GM18861 (cell line): ENCODE measurements around the gene SNX13.
"Not testable (repeated sequence)": the region's sequence is repeated elsewhere in the genome, so short reads cannot be mapped to it uniquely, and the experiment has no call there.

ENCODE experiments used
- ATAC-seq: cut with Tn5 transposase; IDR thresholded peaks from one replicate; pipeline ENCODE4 v1.9.1; 2021; ENCODE audit not compliant: unreplicated experiment

The SNX13 gene

GRCh38 chr7:17915796-17916195, 24.5 kb downstream of the SNX13 start:
- no peak for ATAC-seq

GRCh38 chr7:17915168-17915567, 25.1 kb downstream of the SNX13 start:
- no peak for ATAC-seq

- ATAC-seq: no peak
Measured at GRCh38 chr7:17913250-17913649, 27.0 kb downstream of the SNX13 start.

GRCh38 chr7:17912536-17913235, 27.6 kb downstream of the SNX13 start:
- no peak for ATAC-seq

- ATAC-seq: no peak
Measured at GRCh38 chr7:17912050-17912449, 28.2 kb downstream of the SNX13 start.

- no peak for ATAC-seq
Measured at GRCh38 chr7:17910377-17910776, 29.9 kb downstream of the SNX13 start.

- ATAC-seq: not testable (repeated sequence)
Measured at GRCh38 chr7:17909310-17909709, 31.0 kb downstream of the SNX13 start.

GRCh38 chr7:17907014-17907413, 33.3 kb downstream of the SNX13 start:
- ATAC-seq: no peak

GRCh38 chr7:17903337-17903736, 37.0 kb downstream of the SNX13 start:
- no peak for ATAC-seq

GRCh38 chr7:17902599-17902998, 37.7 kb downstream of the SNX13 start:
- ATAC-seq: no peak

GRCh38 chr7:17900464-17900863, 39.8 kb downstream of the SNX13 start:
- no peak for ATAC-seq

GRCh38 chr7:17898111-17898510, 42.2 kb downstream of the SNX13 start:
- no peak for ATAC-seq

- ATAC-seq: no peak
Measured at GRCh38 chr7:17887286-17887685, 53.0 kb downstream of the SNX13 start.

- no peak for ATAC-seq
Measured at GRCh38 chr7:17882685-17883084, 57.6 kb downstream of the SNX13 start.

GRCh38 chr7:17879075-17879661, 61.1 kb downstream of the SNX13 start:
- no peak for ATAC-seq

GRCh38 chr7:17878627-17879026, 61.7 kb downstream of the SNX13 start:
- ATAC-seq: no peak

GRCh38 chr7:17871815-17872533, 68.3 kb downstream of the SNX13 start:
- ATAC-seq: no peak

- no peak for ATAC-seq
Measured at GRCh38 chr7:17870406-17870805, 69.9 kb downstream of the SNX13 start.

- ATAC-seq: no peak
Measured at GRCh38 chr7:17863809-17864143, 76.5 kb downstream of the SNX13 start.

GRCh38 chr7:17863095-17863808, 77.0 kb downstream of the SNX13 start:
- no peak for ATAC-seq

- ATAC-seq: no peak
Measured at GRCh38 chr7:17856251-17856650, 84.0 kb downstream of the SNX13 start.

- ATAC-seq: no peak
Measured at GRCh38 chr7:17855202-17855601, 85.1 kb downstream of the SNX13 start.
